ENCODE data around the gene IFITM1. TPM values are rescaled to one million over a fixed set of nuclear protein-coding genes. Genes with fewer than 3 reads are reported as not detected.

The IFITM1 gene
- total RNA-seq, 1 donor from 2014 or later = 55.4 TPM

GRCh38 chr11:293852-294661 lies 19.8 kb upstream of the IFITM1 start:
- DNase-seq (ENCODE audit: low spot score) = no peak

GRCh38 chr11:294780-295179 lies 19.1 kb upstream of the IFITM1 start:
- DNase-seq (ENCODE audit: low spot score) = no peak

GRCh38 chr11:295351-296170 lies 18.3 kb upstream of the IFITM1 start:
- DNase-seq (ENCODE audit: low spot score) = no peak

GRCh38 chr11:296171-297050 lies 17.4 kb upstream of the IFITM1 start:
- no peak for DNase-seq (ENCODE audit: low spot score)

DNA sequence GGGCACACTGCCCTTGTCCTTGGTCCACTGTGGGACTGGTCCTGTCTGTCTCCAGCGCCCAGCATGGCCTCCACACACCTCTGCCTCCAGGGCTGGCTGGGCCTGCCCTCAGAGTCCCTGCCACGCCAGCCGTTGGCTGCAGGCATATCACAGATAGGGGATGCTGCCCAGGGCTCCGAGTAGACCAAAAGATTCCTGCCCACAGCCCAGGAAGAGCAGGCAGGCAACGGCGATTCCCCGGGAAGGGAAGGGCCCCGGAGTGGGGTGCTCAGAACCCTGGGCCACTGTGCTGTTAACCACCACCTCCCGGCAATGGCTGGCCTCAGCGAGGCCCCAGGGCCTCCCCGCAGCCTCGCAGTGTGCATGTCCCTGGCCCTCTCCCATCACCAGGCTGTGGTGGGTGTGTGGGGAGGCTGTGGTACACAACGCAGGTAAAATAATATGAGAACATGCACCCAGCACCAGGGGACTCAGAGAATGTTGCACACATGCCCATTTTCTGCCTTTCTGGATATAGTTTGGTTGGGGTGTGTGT lies 16.7 kb upstream of the IFITM1 start:
- no peak for DNase-seq (ENCODE audit: low spot score)

GRCh38 chr11:297586-298405 lies 16.0 kb upstream of the IFITM1 start:
- peak; percentile 48 for DNase-seq (ENCODE audit: low spot score)

DNA sequence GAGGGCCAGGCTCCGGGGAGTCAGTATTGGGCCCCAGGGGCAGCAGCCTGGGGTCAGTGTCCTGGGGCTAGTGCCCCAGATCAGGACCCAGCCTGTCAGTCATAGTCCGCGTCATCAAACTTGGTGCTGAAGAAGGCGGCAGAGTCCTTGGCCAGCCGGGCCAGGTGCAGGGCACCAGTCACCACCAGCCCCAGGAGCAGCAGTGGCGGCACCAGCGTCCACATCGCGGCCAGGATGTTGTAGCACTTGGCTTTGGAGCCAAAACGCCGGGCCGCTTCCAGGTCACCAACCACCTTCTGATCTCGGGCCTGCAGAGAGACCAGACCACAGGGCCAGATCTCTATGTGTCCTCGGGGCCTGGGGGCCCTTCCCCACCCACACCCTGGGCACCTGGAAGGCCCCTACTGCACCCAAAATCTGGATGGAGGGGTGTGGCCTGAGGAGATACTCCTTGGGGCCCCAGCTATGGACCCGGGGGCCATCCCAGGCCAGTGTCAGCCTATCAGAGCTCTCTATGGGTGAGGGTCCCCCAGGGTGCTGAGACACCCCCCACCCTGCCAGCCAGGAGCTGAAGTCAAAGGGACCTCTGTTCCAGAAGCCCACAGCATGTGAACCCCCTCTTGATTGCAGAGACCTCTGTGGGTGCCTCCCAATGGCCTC lies 15.3 kb upstream of the IFITM1 start:
- DNase-seq (ENCODE audit: low spot score) = no peak

- no peak for DNase-seq (ENCODE audit: low spot score)
These were observed 14.6 kb upstream of the IFITM1 start, which contains the start of gene IFITM5 for GRCh38 chr11:299081-299891. Gene IFITM5 (minus strand): TSS chr11:299526. CDS start chr11:299490, 36 bp downstream.

- DNase-seq (ENCODE audit: low spot score) = no peak
These were observed 13.7 kb upstream of the IFITM1 start for GRCh38 chr11:299951-300735.

DNA sequence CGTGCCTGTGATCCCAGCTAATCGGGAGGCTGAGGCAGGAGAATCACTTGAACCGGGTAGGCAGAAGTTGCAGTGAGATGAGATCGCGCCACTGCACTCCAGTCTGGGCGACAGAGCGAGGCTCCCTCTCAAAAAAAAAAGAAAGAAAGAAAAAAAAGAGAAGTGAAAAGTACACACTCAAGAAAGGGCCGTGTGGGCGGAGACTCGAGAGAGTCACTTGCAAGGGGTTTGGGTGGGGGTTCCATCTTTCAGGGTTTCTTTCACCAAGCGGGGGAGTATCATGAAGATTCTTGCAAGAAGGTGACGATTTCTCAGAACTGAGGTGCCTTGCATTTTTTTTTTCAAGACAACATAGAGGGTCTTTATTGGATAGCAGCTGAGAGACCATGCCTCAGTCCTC lies 10.5 kb upstream of the IFITM1 start:
- no peak for DNase-seq (ENCODE audit: low spot score)

DNA sequence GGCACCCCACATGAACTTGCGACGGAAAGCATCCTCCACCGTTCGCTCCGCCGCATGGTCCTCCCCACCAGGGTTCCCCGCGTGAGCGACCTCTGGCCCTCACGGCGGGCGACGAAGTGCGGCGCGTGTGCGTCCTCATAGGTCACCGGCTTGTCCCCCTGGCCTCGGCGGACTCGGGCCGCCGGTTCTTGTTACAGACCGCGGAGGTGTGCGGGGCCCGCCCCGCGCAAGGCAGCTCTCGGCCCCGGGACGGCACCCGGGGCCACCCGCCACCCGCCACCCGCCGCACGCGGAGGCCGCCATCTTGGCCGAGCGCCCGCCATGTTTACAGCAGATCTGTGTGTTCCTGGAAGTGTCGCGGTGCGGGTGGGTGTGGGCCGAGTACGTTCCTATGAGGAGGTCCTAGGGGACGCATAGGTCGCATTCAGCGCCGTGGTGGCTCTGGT lies 9.8 kb upstream of the IFITM1 start:
- no peak for DNase-seq (ENCODE audit: low spot score)

DNA sequence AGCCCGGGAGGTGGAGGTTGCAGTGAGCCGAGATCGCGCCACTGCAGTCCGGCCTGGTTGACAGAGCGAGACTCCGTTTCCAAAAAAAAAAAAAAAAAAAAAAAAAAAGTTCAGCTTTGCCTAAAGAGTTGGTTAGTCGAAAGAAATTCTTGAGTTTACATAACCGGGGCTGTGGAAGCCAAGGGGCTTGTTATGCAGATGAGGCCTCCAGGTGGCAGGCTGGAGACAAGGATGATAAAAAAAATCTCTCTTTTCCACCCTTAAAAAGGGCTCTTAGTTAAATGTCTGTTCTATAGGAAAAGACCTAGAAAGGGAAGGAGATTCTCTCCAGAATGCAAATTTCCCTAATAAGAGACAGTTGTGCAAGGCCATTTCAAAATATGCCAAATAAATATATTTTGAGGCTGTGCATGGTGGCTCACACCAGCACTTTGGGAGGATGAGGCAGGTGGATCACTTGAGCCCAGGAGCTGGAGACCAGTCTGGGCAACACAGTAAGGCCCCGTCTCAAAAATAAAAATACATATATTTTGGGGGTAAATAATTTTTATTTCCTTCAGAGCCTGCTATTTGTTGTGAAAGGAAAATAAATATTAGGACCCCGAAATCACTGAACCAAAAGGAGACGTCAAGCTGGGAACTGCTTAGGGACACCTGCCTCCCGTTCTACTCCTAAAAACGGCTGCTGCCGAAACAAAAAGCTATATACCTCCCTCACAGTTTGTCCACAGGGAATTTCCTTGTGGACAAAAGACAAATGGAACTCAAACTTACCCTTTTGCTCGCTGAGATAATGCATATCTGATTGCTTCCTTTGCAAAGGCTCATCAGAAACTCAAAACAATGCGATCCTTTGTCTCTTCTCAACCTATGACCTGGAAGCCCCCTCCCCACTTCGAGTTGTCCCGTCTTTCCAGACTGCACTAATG lies 8.7 kb upstream of the IFITM1 start:
- peak; percentile 75 for DNase-seq (ENCODE audit: low spot score)

DNA sequence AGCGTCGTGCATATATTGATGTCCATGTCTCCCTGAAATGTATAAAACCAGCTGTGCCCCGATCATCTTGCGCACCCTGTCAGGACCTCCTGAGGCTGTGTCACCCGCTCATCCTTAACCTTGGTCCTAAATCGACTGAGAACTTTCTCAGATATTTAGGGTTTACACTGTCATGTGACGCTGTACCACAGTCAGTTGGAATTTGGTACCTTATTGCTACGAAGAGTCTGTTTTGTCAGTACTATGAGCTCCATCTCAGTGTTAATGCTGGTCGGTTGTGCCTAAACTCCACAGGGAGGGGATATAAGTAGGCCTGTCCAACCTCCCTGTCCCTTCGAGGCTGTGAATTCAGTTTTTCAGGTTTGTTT lies 8.0 kb upstream of the IFITM1 start:
- DNase-seq (ENCODE audit: low spot score) = no peak

DNA sequence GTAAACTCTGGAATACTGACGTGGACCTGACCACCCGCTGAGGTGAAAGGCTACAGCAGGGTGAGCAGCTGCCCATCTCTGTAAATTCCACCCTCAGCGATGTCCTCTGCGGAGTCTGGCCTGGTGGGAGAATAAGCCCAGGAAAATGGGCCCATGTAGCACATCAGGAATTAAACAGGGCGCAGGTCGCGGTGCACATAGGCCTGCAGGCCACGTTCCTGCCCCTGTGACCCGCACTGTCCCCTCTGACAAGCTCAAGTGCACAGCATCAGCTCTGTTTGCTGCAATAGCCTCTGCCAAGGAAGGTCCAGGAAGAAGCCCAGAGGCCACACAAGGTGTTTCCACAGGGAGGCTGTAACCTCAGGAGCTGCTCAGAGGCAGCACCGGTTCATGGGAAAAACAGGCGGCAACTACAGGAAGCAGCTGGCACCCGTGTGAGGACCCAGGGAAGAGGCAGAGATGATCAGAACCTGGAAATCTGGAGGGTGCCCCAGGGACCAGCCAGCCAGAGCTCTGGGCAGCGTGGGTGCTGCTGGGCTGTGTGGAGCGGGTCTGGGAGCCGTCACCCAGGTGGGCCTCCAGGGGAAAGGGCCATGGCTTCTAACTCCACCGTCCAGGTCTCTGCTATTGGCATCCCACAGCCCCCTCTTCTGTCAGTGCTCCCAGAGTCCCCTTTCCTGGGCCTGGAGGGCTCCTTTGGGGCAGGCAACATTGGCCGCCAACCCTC lies 7.0 kb upstream of the IFITM1 start:
- no peak for DNase-seq (ENCODE audit: low spot score)

DNA sequence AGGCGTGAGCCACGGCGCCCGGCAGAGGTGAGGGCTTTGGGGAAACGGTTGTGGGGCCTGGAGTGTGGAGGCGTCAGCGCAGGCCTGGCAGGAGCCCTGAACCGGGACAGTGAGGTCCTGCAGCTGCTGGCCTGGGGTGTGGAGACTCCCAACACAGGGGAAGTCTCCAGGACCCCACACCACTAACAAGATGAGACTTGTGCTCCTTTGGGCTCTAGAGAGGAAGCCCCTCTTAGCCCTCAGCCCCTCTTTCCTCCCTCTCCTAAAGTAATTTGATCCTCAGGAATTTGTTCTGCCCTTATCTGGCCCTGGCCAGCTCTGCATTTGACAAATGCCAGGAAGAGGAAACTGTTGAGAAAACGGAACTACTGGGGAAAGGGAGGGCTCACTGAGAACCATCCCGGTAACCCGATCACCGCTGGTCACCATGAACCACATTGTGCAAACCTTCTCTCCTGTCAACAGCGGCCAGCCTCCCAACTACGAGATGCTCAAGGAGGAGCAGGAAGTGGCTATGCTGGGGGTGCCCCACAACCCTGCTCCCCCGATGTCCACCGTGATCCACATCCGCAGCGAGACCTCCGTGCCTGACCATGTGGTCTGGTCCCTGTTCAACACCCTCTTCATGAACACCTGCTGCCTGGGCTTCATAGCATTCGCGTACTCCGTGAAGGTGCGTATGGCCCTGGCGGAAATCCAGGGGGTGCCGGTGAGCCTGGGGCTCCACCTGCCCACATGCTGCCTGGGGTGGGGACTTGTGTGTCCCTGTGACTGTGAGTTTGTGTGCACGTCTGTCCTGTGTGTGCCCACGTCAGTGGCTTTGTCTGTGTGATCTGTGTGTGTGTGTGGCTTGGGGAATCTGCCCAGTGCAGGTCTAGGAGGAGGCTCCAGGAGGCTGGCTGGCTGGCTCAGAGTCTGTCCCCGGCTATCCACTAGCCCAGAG lies 5.8 kb upstream of the IFITM1 start, which contains the start of gene IFITM2:
Gene IFITM2, plus strand, starts transcription at position 51 of the 943 bp plus-strand sequence. Its CDS starts 377 bp downstream, at position 428.
- peak; percentile 61 for DNase-seq (ENCODE audit: low spot score)
